ENCODE results near the gene ATG2B.

ATG2B gene

GRCh38 chr14:96235426-96235825, 127.7 kb downstream of the ATG2B start:
- no peak overlapping the region for H3K27ac ChIP-seq (ENCODE audit: low read depth in 2 of 2, low read length in 2 of 2)
- no peaks in the 10 kb centered on the region for H3K9me3 ChIP-seq (ENCODE audit: control insufficient read depth in 2 of 2, low read length in 2 of 2)
- H3K4me3 ChIP-seq (ENCODE audit: low read length in 2 of 2) = no peak overlapping the region
- H3K27me3 ChIP-seq (ENCODE audit: control insufficient read depth in 2 of 2, insufficient read depth in 2 of 2, low read length in 2 of 2) = no peaks in the 10 kb centered on the region
- H3K36me3 ChIP-seq (ENCODE audit: control insufficient read depth in 2 of 2, insufficient read depth in 2 of 2, low read length in 2 of 2) = peaks cover 0 to 3% of the 10 kb centered on the region in 2 donors
- H3K4me1 ChIP-seq (ENCODE audit: control insufficient read depth in 2 of 2, insufficient read depth in 2 of 2, low read length in 2 of 2) = peaks cover 10 to 35% of the 10 kb centered on the region in 2 donors
- H3K9ac ChIP-seq (ENCODE audit: low read depth in 1 of 2, low read length in 2 of 2) = no peak overlapping the region

- H3K27ac ChIP-seq (ENCODE audit: low read depth in 2 of 2, low read length in 2 of 2) = no peak overlapping the region
- H3K27me3 ChIP-seq (ENCODE audit: control insufficient read depth in 2 of 2, insufficient read depth in 2 of 2, low read length in 2 of 2) = no peaks in the 10 kb centered on the region
- peaks cover 0 to 23% of the 10 kb centered on the region in 2 donors for H3K4me1 ChIP-seq (ENCODE audit: control insufficient read depth in 2 of 2, insufficient read depth in 2 of 2, low read length in 2 of 2)
- no peak overlapping the region for H3K9ac ChIP-seq (ENCODE audit: low read depth in 1 of 2, low read length in 2 of 2)
- peaks cover 0 to 3% of the 10 kb centered on the region in 2 donors for H3K36me3 ChIP-seq (ENCODE audit: control insufficient read depth in 2 of 2, insufficient read depth in 2 of 2, low read length in 2 of 2)
- H3K4me3 ChIP-seq (ENCODE audit: low read length in 2 of 2) = no peak overlapping the region
- H3K9me3 ChIP-seq (ENCODE audit: control insufficient read depth in 2 of 2, low read length in 2 of 2) = no peaks in the 10 kb centered on the region
Observed at GRCh38 chr14:96233661-96234060, 129.5 kb downstream of the ATG2B start.

GRCh38 chr14:96232506-96232905, 130.6 kb downstream of the ATG2B start:
- no peak overlapping the region for H3K9ac ChIP-seq (ENCODE audit: low read depth in 1 of 2, low read length in 2 of 2)
- no peaks in the 10 kb centered on the region for H3K9me3 ChIP-seq (ENCODE audit: control insufficient read depth in 2 of 2, low read length in 2 of 2)
- no peak overlapping the region for H3K27ac ChIP-seq (ENCODE audit: low read depth in 2 of 2, low read length in 2 of 2)
- peaks cover 1 to 3% of the 10 kb centered on the region in 2 donors for H3K36me3 ChIP-seq (ENCODE audit: control insufficient read depth in 2 of 2, insufficient read depth in 2 of 2, low read length in 2 of 2)
- peaks cover 0 to 22% of the 10 kb centered on the region in 2 donors for H3K4me1 ChIP-seq (ENCODE audit: control insufficient read depth in 2 of 2, insufficient read depth in 2 of 2, low read length in 2 of 2)
- H3K27me3 ChIP-seq (ENCODE audit: control insufficient read depth in 2 of 2, insufficient read depth in 2 of 2, low read length in 2 of 2) = no peaks in the 10 kb centered on the region
- H3K4me3 ChIP-seq (ENCODE audit: low read length in 2 of 2) = no peak overlapping the region

GRCh38 chr14:96231526-96232130, 131.5 kb downstream of the ATG2B start:
- Histone ChIP-seq H3K9ac (ENCODE audit: low read depth in 1 of 2, low read length in 2 of 2) (no peak overlapping the region), H3K9me3 (ENCODE audit: control insufficient read depth in 2 of 2, low read length in 2 of 2) (no peaks in the 10 kb centered on the region), H3K36me3 (ENCODE audit: control insufficient read depth in 2 of 2, insufficient read depth in 2 of 2, low read length in 2 of 2) (peaks cover 0 to 3% of the 10 kb centered on the region in 2 donors), H3K27ac (ENCODE audit: low read depth in 2 of 2, low read length in 2 of 2) (peak overlapping the region in 1 of 2 donors; percentile 32), H3K27me3 (ENCODE audit: control insufficient read depth in 2 of 2, insufficient read depth in 2 of 2, low read length in 2 of 2) (no peaks in the 10 kb centered on the region), H3K4me1 (ENCODE audit: control insufficient read depth in 2 of 2, insufficient read depth in 2 of 2, low read length in 2 of 2) (peaks cover 0 to 22% of the 10 kb centered on the region in 2 donors), H3K4me3 (ENCODE audit: low read length in 2 of 2) (no peak overlapping the region)

GRCh38 chr14:96231056-96231455, 132.1 kb downstream of the ATG2B start:
- H3K4me1 ChIP-seq (ENCODE audit: control insufficient read depth in 2 of 2, insufficient read depth in 2 of 2, low read length in 2 of 2) = peaks cover under 1 to 23% of the 10 kb centered on the region in 2 donors
- H3K4me3 ChIP-seq (ENCODE audit: low read length in 2 of 2) = no peak overlapping the region
- peaks cover 0 to 3% of the 10 kb centered on the region in 2 donors for H3K36me3 ChIP-seq (ENCODE audit: control insufficient read depth in 2 of 2, insufficient read depth in 2 of 2, low read length in 2 of 2)
- H3K27me3 ChIP-seq (ENCODE audit: control insufficient read depth in 2 of 2, insufficient read depth in 2 of 2, low read length in 2 of 2) = no peaks in the 10 kb centered on the region
- no peaks in the 10 kb centered on the region for H3K9me3 ChIP-seq (ENCODE audit: control insufficient read depth in 2 of 2, low read length in 2 of 2)
- peak overlapping the region in 1 of 2 donors; percentile 32 for H3K27ac ChIP-seq (ENCODE audit: low read depth in 2 of 2, low read length in 2 of 2)
- no peak overlapping the region for H3K9ac ChIP-seq (ENCODE audit: low read depth in 1 of 2, low read length in 2 of 2)

- Histone ChIP-seq H3K9me3 (ENCODE audit: control insufficient read depth in 2 of 2, low read length in 2 of 2) (no peaks in the 10 kb centered on the region), H3K4me3 (ENCODE audit: low read length in 2 of 2) (no peak overlapping the region), H3K27ac (ENCODE audit: low read depth in 2 of 2, low read length in 2 of 2) (no peak overlapping the region), H3K9ac (ENCODE audit: low read depth in 1 of 2, low read length in 2 of 2) (no peak overlapping the region), H3K27me3 (ENCODE audit: control insufficient read depth in 2 of 2, insufficient read depth in 2 of 2, low read length in 2 of 2) (no peaks in the 10 kb centered on the region), H3K4me1 (ENCODE audit: control insufficient read depth in 2 of 2, insufficient read depth in 2 of 2, low read length in 2 of 2) (peaks cover 15 to 36% of the 10 kb centered on the region in 2 donors), H3K36me3 (ENCODE audit: control insufficient read depth in 2 of 2, insufficient read depth in 2 of 2, low read length in 2 of 2) (peaks cover 0 to 3% of the 10 kb centered on the region in 2 donors)
Observed at GRCh38 chr14:96229315-96229714, 133.8 kb downstream of the ATG2B start.

Data from mucosa of rectum (tissue), 2 donors.